Measurements from ENCODE around the gene VIL1. TPM values are rescaled to one million over a fixed set of nuclear protein-coding genes. Genes with fewer than 3 reads are reported as not detected.

The VIL1 gene
- polyA plus RNA-seq, 3 donors: not detected

DNA sequence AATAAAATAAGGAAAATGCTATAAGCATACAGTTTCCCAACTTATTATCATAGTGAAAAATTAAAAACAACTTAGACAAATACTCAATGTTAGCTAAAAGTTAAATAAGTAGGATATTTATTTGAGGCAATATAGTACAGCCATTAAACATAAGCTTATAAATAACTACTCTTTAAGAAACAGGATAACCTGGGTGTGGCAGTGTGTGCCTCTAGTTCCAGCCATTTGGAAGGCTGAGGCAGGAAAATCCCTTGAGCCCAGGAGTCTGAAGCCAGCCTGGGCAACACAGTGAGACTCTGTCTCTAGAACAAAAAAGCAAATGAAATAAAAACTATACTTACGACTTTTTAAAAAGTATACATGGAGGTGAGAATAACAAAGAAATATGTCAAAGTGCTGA lies 39.7 kb downstream of the VIL1 start:
- Histone ChIP-seq H3K79me2 (ENCODE audit: insufficient read depth, low read length) (no peaks in the 10 kb centered on the region), H3K4me2 (replicated peaks; ENCODE audit: extremely low read depth, low read length, poor library complexity, severe bottlenecking) (no peak overlapping the region), H3K27me3 (ENCODE audit: control insufficient read depth in 2 of 2, insufficient read depth in 2 of 2, low read length in 2 of 2) (no peaks in the 10 kb centered on the region), H3K4me1 (ENCODE audit: control insufficient read depth in 1 of 2, insufficient read depth in 2 of 2, low read length in 2 of 2) (no peaks in the 10 kb centered on the region), H3K36me3 (replicated peaks in 1 of 2; ENCODE audit: control insufficient read depth in 1 of 2, insufficient read depth in 2 of 2, low read length in 2 of 2) (peaks cover 41 to 75% of the 10 kb centered on the region in 2 donors), H4K20me1 (ENCODE audit: insufficient read depth, low read length) (no peaks in the 10 kb centered on the region), H3K27ac (ENCODE audit: low read depth in 1 of 2, low read length in 2 of 2) (no peak overlapping the region), H3K9ac (ENCODE audit: insufficient read depth, low read length, poor library complexity, severe bottlenecking) (no peak overlapping the region), H2AFZ (ENCODE audit: insufficient read depth, low read depth, low read length, poor library complexity, severe bottlenecking) (no peak overlapping the region), H3K4me3 (replicated peaks in 1 of 3; ENCODE audit: low read depth in 2 of 3, low read length in 3 of 3) (no peak overlapping the region), H3K9me3 (replicated peaks in 1 of 2; ENCODE audit: control insufficient read depth in 1 of 2, insufficient read depth in 1 of 2, low read length in 2 of 2) (no peaks in the 10 kb centered on the region)
- Mint-ChIP-seq H3K27me3 (ENCODE audit: low read depth in 3 of 3) (peaks cover 0 to 4% (median 0%) of the 10 kb centered on the region in 3 donors), H3K4me1 (no peaks in the 10 kb centered on the region), H3K36me3 (peaks cover 51 to 70% of the 10 kb centered on the region in 2 donors), H3K4me3 (no peak overlapping the region), H3K27ac (no peak overlapping the region), H3K9me3 (no peaks in the 10 kb centered on the region)
- no CpG with 5 or more reads among the region's 1 CpG for WGBS (ENCODE audit: insufficient coverage)
- intact Hi-C loops (cut with micrococcal nuclease): no loop called here
- TF ChIP-seq, protein P1, sequence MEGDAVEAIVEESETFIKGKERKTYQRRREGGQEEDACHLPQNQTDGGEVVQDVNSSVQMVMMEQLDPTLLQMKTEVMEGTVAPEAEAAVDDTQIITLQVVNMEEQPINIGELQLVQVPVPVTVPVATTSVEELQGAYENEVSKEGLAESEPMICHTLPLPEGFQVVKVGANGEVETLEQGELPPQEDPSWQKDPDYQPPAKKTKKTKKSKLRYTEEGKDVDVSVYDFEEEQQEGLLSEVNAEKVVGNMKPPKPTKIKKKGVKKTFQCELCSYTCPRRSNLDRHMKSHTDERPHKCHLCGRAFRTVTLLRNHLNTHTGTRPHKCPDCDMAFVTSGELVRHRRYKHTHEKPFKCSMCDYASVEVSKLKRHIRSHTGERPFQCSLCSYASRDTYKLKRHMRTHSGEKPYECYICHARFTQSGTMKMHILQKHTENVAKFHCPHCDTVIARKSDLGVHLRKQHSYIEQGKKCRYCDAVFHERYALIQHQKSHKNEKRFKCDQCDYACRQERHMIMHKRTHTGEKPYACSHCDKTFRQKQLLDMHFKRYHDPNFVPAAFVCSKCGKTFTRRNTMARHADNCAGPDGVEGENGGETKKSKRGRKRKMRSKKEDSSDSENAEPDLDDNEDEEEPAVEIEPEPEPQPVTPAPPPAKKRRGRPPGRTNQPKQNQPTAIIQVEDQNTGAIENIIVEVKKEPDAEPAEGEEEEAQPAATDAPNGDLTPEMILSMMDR (IDR thresholded peaks at IDR 0.05): no peak
- DNase-seq: no peak

DNA sequence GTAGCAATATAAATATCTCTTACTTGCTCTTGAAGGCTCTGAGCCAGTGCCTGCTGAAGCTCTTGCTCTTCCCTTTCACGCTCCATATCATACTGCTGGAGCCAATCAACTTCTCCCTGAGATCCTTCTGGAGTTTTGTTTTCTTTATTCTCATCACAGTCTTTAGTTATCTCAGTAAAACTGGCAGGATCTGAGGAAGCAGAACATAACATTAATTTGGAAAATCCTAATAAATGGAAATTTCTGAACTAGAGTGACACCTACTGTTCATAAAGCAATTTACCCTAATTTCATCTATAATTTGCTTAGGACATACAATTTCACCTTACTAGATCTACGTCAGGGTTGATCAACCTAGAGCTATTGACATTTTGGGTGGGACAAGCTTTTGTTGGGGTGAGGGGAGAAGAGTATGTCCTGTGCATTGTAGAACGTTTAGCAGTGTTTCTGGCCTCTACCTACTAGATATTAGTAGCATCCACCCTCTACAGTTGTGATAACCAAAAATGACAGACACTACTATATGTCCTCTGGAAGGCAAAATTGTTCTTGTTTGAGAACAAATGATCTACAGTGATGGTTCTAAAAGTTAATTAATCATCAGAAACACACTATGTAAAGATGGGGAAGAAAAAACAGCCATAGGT lies 47.2 kb downstream of the VIL1 start:
- Histone ChIP-seq H3K4me3 (replicated peaks in 1 of 3; ENCODE audit: low read depth in 2 of 3, low read length in 3 of 3) (no peak overlapping the region), H3K4me2 (replicated peaks; ENCODE audit: extremely low read depth, low read length, poor library complexity, severe bottlenecking) (no peak overlapping the region), H3K36me3 (replicated peaks in 1 of 2; ENCODE audit: control insufficient read depth in 1 of 2, insufficient read depth in 2 of 2, low read length in 2 of 2) (peaks cover 5 to 39% of the 10 kb centered on the region in 2 donors), H3K27ac (ENCODE audit: low read depth in 1 of 2, low read length in 2 of 2) (peak overlapping the region in 1 of 2 donors; percentile 11), H3K27me3 (ENCODE audit: control insufficient read depth in 2 of 2, insufficient read depth in 2 of 2, low read length in 2 of 2) (no peaks in the 10 kb centered on the region), H3K4me1 (ENCODE audit: control insufficient read depth in 1 of 2, insufficient read depth in 2 of 2, low read length in 2 of 2) (peaks cover 6 to 11% of the 10 kb centered on the region in 2 donors), H2AFZ (ENCODE audit: insufficient read depth, low read depth, low read length, poor library complexity, severe bottlenecking) (peak overlapping the region; percentile 29), H3K9ac (ENCODE audit: insufficient read depth, low read length, poor library complexity, severe bottlenecking) (no peak overlapping the region), H4K20me1 (ENCODE audit: insufficient read depth, low read length) (no peaks in the 10 kb centered on the region), H3K9me3 (replicated peaks in 1 of 2; ENCODE audit: control insufficient read depth in 1 of 2, insufficient read depth in 1 of 2, low read length in 2 of 2) (no peaks in the 10 kb centered on the region), H3K79me2 (ENCODE audit: insufficient read depth, low read length) (no peaks in the 10 kb centered on the region)
- Mint-ChIP-seq H3K27me3 (ENCODE audit: low read depth in 3 of 3) (no peaks in the 10 kb centered on the region), H3K36me3 (peaks cover 18 to 45% of the 10 kb centered on the region in 2 donors), H3K4me1 (peaks cover 14% of the 10 kb centered on the region), H3K27ac (peak overlapping the region in 1 of 7 donors; percentile 8), H3K4me3 (no peak overlapping the region), H3K9me3 (no peaks in the 10 kb centered on the region)
- WGBS (ENCODE audit: insufficient coverage): no CpG with 5 or more reads among the region's 3 CpGs
- TF ChIP-seq, protein P1 (IDR thresholded peaks at IDR 0.05): peak; percentile 79
- DNase-seq: peak in 2 of 3 donors; percentile 18 to 30
- intact Hi-C loops (cut with micrococcal nuclease): loop anchor here (5.0 to 10.0 kb wide), 4 partner anchors 51 to 194 kb away; partner anchors contain the start of genes AAMP (in 2 of the 2), PNKD (in 2 of the 2) and VIL1 (in 1 of the 2)
